ENCODE results near the gene PROCA1.
"Not testable (repeated sequence)": the region's sequence is repeated elsewhere in the genome, so short reads cannot be mapped to it uniquely, and the experiment has no call there.

PROCA1 gene

GRCh38 chr17:28665994-28666393, 45.7 kb downstream of the PROCA1 start:
- no peak for DNase-seq

DNA sequence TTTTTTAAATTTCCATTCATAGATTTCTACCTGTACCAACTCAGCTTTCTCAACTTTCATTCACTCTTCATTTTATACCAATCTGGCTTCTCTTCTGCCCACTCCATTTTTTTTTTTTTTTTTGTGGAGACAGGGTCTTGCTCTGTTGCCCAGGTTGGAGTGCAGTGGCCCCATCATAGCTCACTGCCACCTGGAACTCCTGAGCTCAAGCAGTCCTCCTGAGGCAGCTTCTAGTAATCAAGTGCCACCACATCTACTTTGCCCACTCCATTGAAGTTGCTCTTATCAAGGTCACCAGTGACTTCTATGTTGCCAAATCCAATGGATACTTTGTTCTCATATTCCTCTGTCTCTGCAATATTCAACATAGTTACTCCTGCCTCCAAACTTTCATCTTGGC, 48.0 kb downstream of the PROCA1 start:
- no peak for DNase-seq

GRCh38 chr17:28662527-28662829, 49.2 kb downstream of the PROCA1 start:
- DNase-seq, result no peak

GRCh38 chr17:28661635-28662526, 49.8 kb downstream of the PROCA1 start, which contains the start of the genes SDF2 and SUPT6H:
Gene SDF2 (minus strand): TSS chr17:28661906. CDS start chr17:28661876, 30 bp downstream.
Gene SUPT6H (plus strand): TSS chr17:28662205. CDS start chr17:28673402, 11,197 bp downstream.
- DNase-seq, result peak; percentile 95

DNA sequence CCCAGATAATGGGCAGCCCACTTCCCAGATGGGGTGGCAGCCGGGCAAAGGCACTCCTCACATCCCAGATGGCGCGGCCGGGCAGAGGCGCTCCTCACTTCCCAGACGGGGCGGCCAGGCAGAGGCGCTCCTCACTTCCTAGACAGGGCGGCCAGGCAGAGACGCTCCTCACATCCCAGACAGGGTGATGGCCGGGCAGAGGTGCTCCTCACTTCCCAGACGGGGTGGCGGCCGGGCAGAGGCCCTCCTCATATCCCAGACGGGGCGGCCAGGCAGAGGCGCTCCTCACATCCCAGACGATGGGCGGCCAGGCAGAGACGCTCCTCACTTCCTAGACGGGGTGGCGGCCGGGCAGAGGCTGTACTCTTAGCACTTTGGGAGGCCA, 52.2 kb downstream of the PROCA1 start:
- DNase-seq, result not testable (repeated sequence)

GRCh38 chr17:28658766-28659496, 52.8 kb downstream of the PROCA1 start:
- not testable (repeated sequence) for DNase-seq

DNA sequence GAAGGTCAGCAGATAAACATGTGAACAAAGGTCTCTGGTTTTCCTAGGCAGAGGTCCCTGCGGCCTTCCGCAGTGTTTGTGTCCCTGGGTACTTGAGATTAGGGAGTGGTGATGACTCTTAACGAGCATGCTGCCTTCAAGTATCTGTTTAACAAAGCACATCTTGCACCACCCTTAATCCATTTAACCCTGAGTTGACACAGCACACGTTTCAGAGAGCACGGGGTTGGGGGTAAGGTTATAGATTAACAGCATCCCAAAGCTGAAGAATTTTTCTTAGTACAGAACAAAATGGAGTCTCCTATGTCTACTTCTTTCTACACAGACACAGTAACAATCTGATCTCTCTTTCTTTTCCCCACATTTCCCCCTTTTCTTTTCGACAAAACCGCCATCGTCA, 53.3 kb downstream of the PROCA1 start:
- not testable (repeated sequence) for DNase-seq

DNA sequence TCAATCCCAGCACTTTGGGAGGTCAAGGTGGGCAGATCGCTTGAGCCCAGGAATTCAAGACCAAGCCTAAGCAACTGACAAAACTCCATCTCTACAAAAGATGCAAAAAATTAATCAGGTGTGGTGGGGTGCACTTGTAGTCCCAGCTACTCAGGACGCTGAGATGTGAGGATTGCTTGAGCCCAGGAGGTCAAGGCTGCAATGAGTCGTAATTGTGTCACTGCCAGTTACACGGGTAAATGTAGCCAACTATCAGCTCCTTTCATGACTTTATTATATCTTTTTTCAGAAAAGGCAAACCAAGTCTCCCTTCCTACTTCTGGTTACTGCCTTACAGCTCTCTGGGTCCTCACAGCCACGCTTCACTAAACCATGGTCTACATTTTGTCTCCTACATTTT, 53.9 kb downstream of the PROCA1 start:
- DNase-seq, result no peak

DNA sequence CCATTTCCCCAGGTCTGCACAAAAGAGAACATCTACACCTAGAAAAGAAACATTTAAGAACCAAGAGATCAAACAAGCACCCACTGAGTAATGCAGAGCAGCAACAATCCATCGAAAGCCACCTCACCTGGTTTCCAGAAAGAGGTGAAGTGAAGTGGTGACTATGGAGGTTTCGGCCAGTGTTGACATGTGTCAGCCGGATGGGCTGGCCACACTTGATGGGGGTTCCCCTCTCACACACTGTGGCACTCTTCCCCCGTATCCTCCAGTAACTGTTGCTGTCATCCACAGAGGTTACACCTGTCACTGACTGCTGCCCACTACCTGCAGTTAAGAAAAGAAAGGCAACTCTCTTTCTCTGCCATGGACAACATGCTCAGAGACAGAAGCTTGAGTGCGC, 56.5 kb downstream of the PROCA1 start:
- no peak for DNase-seq

All from activated CD8-positive, alpha-beta memory T cell treated with anti-CD3 and anti-CD28 coated beads, Interleukin-2, amount 50 U/mL, for 4 hours (primary cell).